HG02610 (cell line): ENCODE data around the gene SERPING1.
A peak's percentile ranks its signal among the peaks of the same experiment; 100 is the strongest.

Experiments used
- ATAC-seq: cut with Tn5 transposase; IDR thresholded peaks from one replicate; pipeline ENCODE4 v1.9.1; 2021; ENCODE audit warnings: mild to moderate bottlenecking, moderate library complexity; ENCODE audit not compliant: unreplicated experiment

SERPING1 gene

GRCh38 chr11:57597461-57597915 is at the start of gene SERPING1:
SERPING1 (plus strand) TSS chr11:57597685; CDS start chr11:57598271, 586 bp downstream.
- ATAC-seq: no peak

GRCh38 chr11:57547854-57548377 is 49.6 kb upstream of the SERPING1 start:
- ATAC-seq: peak; percentile 81

- ATAC-seq: no peak
These were observed 47.5 kb upstream of the SERPING1 start for GRCh38 chr11:57549983-57550382.

- no peak for ATAC-seq
These were observed 45.5 kb upstream of the SERPING1 start for GRCh38 chr11:57551941-57552340.

- ATAC-seq: no peak
These were observed 45.0 kb upstream of the SERPING1 start for GRCh38 chr11:57552479-57552878.

GRCh38 chr11:57555393-57555792 is 42.1 kb upstream of the SERPING1 start:
- ATAC-seq: no peak

- no peak for ATAC-seq
These were observed 41.4 kb upstream of the SERPING1 start for GRCh38 chr11:57556041-57556440.

- no peak for ATAC-seq
These were observed 37.3 kb upstream of the SERPING1 start for GRCh38 chr11:57560146-57560545.

GRCh38 chr11:57562596-57562995 is 34.9 kb upstream of the SERPING1 start:
- no peak for ATAC-seq

- peak; percentile 83 for ATAC-seq
These were observed 31.2 kb upstream of the SERPING1 start for GRCh38 chr11:57566005-57566904.

GRCh38 chr11:57566905-57567514 is 30.5 kb upstream of the SERPING1 start:
- ATAC-seq: peak; percentile 3

- peak; percentile 63 for ATAC-seq
These were observed 29.8 kb upstream of the SERPING1 start, which contains the start of gene UBE2L6 for GRCh38 chr11:57567515-57568329. UBE2L6 (minus strand) TSS chr11:57567672; CDS start chr11:57567611, 61 bp downstream.

- peak; percentile 3 for ATAC-seq
These were observed 29.1 kb upstream of the SERPING1 start for GRCh38 chr11:57568330-57568766.

GRCh38 chr11:57571606-57572005 is 25.9 kb upstream of the SERPING1 start:
- ATAC-seq: no peak

- ATAC-seq: no peak
These were observed 23.4 kb upstream of the SERPING1 start for GRCh38 chr11:57574061-57574460.

- no peak for ATAC-seq
These were observed 13.1 kb upstream of the SERPING1 start for GRCh38 chr11:57584341-57584740.

GRCh38 chr11:57585301-57585700 is 12.2 kb upstream of the SERPING1 start:
- ATAC-seq: peak; percentile 40

GRCh38 chr11:57586711-57587245 is 10.7 kb upstream of the SERPING1 start:
- ATAC-seq: no peak

- no peak for ATAC-seq
These were observed 9.3 kb upstream of the SERPING1 start for GRCh38 chr11:57588046-57588710.
